GM18507 (cell line): Measurements from ENCODE around the gene ABCB9.
"Not testable (repeated sequence)": the region's sequence is repeated elsewhere in the genome, so short reads cannot be mapped to it uniquely, and the experiment has no call there.

Experiments used
- DNase-seq: peaks from one replicate; pipeline ENCODE4 v3.0.0; 2011; ENCODE audit warnings: low read depth; ENCODE audit not compliant: insufficient read length; ENCODE audit errors: extremely low spot score
- FAIRE-seq: peaks from 2 replicates; lab custom pipeline; 2011; peaks lifted over from hg19 to GRCh38; lab: Jason Lieb, UNC

Gene ABCB9

GRCh38 chr12:122909442-122910288 is 56.6 kb downstream of the ABCB9 start:
- DNase-seq (no peak), FAIRE-seq (no peak)

DNA sequence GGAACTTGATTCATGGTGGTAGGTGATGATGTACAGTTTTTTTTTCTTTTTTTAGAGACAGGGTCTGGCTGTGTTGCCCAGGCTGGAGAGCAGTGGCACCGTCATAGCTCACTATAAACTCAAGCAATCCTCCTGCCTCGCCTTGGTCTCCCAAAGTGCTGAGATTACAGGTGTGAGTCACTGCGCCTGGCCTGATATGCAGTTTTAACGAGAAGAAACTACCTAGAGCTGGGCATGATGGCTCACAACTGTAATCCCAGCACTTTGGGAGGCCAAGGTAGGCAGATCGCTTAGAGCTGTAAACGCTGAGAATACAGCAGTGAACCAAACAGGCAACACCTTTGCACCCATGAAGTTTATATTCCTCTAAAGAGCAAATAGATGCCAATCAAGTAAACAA is 57.3 kb downstream of the ABCB9 start:
- no peak for FAIRE-seq

GRCh38 chr12:122905258-122905657 is 61.0 kb downstream of the ABCB9 start:
- not testable (repeated sequence) for DNase-seq, FAIRE-seq

More for the DNA sequence above, 57.3 kb downstream of the ABCB9 start:
- no peak for DNase-seq

DNA sequence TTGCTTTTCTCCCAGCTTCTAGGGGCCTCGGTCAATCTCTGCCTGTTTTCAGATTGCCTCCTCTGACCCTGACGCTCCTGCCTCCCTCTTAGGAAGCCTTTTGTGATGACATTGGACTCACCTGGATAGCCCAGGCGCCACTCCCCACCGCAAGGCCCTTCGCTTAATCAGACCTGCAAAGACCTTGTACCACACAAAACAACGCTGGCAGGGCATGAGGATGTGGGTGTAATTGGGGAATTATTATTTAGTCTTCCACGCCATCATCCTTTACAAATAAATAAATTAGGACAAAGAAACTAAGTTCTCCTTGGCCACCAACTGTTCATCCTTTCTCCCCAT is 62.6 kb downstream of the ABCB9 start:
- FAIRE-seq, result no peak

GRCh38 chr12:122902854-122903692 is 63.2 kb downstream of the ABCB9 start:
- DNase-seq (no peak), FAIRE-seq (no peak)

More for the DNA sequence above, 62.6 kb downstream of the ABCB9 start:
- DNase-seq, result no peak

DNA sequence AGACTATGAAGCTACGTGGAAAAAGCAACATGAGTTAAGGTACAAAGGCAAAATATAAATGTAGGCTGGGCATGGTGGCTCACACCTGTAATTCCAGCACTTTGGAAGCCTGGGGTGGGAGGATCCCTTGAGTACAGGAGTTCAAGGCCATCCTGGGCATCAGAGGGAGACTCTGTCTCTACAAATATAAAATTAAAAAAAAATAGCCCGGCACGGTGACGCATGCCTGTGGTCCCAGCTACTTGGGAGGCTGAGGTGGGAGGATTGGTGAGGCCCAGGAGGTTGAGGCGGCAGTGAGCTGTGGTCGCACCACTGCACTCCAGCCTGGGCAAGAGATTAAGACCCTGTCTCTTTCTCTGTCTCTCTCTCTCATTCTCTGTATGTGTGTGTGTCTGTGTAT is 66.4 kb downstream of the ABCB9 start:
- no peak for FAIRE-seq
- no peak for DNase-seq

DNA sequence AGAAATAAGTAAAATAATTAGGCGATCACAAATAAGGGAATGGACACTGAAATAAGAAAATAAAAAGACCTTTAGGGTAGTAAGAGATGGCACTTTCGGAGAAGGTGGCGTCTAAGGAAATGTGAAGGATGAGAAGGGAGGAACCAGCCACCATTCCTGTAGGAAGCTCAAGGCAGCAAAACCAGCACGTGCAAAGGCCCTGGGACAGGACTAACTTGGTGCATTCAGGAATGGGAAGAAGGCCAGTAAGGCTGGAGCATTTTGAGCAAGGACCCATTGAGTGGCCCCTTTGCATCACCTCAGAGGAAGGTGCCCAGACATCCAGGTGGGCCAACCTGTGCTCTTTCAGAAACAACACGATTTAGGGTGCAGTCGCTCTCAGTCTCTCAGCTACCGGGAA is 69.6 kb downstream of the ABCB9 start:
- no peak for FAIRE-seq
- no peak for DNase-seq

DNA sequence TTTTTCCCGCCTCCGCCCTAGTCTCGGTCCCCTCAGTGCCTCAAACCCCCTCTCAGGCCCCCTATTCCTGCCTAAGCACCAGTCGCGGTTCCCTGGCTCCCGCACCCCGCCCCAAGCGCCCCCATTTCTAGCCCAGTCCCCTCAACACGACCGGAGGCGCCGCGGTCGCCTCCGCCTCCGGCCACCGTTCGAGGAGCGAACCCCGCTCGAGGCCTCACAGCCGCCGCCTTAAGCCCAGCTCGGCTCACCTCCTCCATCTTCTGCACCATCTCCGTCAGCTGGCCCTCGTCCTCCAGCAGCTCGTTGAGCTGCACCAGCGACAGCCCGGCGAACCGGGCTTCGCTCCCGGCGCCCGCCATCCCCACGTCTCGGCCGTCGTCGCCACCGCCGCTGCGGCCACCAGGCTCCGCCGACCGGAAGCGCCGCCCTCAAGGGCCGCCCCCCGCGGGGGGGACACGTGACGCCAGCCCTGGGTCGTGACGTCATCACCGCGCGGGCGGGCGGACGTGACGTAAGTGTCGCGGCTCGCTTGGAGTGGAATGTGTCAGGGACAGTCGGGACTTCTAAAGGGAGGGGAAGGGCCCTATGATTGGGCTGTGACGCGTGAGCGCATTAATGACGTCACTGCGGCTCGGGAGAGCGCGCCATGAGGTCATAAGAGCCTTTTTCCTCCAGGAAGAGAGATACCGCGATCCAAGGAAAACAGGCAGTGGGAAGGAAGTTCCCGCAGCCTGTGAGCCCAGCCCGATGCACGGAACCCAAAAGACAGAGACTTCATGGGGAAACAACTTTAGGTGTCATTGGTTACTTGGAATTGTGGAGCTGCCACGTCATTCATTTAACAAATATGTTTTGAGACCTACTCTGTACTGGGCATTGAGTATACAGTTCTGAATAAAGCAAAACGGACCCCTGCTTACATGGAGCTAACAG is 70.3 kb downstream of the ABCB9 start, which contains the start of gene VPS37B:
Gene VPS37B, minus strand, starts transcription at position 421 of the 933 bp plus-strand sequence. Its CDS starts 62 bp downstream, at position 359.
- FAIRE-seq (peak; percentile 60), DNase-seq (peak; percentile 69)

DNA sequence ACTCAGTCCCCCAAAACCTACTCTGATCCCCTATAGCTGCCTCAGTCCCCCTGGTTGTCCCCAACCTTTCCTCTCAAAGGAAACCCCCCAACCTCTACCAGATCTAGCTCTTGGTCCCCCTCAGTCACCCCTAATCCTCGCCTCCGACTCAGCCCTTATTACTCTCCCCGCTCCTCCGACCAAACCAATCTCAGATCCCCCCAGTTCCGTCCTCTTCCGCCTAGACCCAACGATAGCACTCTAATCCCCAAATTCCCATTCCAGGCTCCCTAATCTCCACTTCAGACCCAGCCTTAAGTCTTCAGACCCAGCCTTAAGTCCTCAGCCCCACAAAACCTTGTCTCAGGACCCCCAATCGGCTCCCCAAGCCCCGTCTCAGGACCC is 71.0 kb downstream of the ABCB9 start:
- FAIRE-seq, result no peak
- no peak for DNase-seq

DNA sequence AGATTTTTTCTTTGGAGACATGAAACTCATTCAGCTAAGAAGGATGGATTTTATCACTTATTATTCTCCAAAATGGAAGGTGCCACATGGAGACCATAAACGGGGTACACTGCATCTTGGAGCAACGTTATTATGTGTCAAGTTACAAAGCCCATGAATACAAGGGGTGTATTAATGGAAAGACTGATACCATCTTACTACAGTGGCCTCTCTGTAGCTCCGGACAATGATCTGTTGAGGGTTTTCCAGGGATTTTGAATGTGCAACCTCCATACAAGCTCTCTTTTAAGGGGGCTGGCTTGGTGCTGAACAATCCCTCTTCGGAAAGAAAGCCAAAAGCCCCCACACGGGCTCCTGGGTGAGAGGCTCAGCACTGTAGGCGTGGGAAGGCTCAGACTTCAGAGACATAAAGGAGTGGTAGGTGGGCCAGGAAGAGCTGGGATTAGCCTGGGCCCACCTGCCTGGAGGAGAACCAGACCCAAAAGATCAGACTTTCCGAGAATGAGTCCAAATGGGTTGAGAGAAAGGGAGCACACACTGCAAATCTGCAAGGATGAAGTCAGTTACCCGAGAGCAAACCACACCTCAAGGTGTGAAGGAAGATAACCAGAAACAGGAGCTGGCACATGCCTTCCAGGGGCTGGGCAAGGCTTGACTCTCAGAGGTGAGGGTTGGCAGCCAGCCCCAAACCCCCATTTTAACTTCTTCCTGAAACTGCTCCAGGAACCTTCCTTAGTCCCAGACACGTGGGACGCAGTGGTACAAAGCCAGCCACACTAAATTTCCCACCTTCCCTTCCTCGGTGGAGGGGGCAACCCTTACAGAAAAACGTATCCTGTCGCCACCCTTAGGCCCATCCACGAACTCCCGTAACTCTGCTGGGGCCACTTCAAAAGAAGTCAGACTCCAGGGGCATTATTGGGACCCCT is 71.8 kb downstream of the ABCB9 start:
- FAIRE-seq (no peak), DNase-seq (no peak)

DNA sequence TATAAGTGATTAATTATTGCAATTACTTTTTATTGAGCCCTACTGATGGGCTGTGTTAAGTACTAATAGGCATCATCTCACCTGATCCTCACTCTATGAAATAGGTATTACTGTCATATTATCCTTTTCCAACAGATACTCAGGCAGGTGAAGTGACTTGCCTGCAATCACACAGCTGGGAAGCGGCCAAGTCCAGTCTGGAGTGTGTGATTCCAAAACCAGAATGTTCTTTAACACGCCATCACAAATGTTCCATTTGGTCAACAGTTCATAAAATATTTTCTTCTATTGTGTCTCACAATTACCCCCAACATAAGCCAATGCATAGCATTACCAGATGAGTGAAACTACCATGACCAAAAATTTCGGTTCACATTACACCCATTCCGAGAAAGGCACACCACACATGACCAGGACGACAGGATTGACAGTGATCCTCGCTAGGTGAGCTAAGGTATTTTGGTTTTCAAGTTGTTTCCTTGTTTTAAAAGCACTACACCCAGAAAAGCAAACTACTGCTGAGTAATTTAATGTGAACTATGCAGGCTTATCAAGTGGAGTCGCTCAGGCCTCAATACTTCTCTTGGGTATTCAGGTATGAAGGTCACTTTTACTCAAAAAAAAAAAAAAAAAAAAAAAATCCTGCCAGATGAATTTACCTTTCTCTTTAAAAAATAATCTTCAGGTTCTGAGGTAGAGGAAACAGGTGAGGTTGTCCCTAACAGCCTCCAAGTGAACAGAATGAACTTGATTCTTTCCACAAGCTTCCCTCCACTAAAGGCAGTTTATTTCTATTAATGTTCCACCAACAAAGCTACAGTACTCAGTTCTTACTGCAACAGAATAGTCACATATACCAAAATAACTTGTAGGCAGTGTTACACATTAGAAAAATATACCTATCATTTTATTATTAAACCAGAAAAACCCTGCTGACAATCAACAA is 72.8 kb downstream of the ABCB9 start:
- DNase-seq (no peak), FAIRE-seq (no peak)

DNA sequence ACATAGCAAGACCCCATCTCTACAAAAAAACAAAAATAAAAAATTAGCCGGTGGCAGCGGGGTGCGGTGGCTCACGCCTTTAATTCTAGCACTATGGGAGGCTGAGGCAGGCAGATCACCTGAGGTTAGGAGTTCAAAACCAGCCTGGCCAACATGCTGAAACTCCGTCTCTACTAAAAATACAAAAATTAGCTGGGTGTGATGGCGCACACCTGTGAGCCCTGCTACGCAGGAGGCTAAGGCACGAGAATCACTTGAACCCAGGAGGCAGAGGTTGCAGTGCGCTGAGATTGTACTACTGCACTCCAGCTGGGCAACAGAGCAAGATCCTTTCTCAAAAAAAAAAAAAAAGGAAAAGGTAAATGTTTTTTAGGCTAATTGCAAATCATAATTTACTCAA is 73.5 kb downstream of the ABCB9 start:
- not testable (repeated sequence) for FAIRE-seq, DNase-seq

DNA sequence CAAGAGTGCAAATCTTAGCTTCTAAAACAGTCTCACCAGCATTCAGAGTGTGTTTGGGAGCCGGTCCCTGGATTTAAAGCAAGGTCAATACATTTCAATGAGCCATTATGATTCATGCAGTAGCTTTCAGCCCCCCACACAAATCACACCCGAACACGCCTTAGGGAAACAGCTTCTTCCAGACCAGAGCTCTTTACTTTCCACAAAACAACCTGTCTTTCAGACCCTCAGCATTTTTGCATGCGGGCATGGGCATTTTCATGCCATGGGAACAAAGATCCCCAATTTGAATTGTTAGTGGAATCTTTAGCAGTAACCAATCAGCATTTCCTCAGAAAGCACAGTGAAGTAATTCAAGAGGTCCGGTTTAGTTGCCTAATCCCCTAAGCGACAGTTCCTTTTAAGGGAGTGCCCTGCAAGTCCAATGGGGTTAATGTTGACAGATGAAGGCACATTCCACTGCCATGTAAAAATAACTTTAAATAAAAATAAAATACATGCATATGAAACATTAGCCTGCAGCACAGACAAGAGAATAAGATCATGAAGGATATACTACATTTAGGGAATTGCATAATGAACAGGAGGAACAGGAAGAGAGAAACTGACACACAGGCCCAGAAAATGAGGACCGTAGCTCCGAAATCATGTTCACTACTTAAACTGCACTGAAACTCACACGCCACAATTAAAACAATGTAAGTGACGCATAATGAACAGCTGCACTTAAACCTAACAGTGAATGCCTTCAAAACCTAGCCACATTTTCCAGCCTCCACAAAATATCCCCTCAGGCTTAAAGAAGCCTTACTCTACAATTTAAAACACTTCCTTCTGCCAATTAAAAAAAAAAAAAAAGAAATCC is 74.4 kb downstream of the ABCB9 start:
- DNase-seq (no peak), FAIRE-seq (no peak)

GRCh38 chr12:122889761-122890520 is 76.3 kb downstream of the ABCB9 start:
- DNase-seq, result no peak
- FAIRE-seq, result no peak

GRCh38 chr12:122888232-122888752 is 78.0 kb downstream of the ABCB9 start:
- peak; percentile 65 for FAIRE-seq

GRCh38 chr12:122887819-122888212 is 78.4 kb downstream of the ABCB9 start:
- no peak for DNase-seq
- FAIRE-seq, result no peak

More at GRCh38 chr12:122888232-122888752, 78.0 kb downstream of the ABCB9 start:
- DNase-seq, result no peak
